Right forelimb (tissue), 1 donor: Measurements from ENCODE around the gene GSTM5.
"Not testable (repeated sequence)": the region's sequence is repeated elsewhere in the genome, so short reads cannot be mapped to it uniquely, and the experiment has no call there.

Source experiments
- DNase-seq: peaks from one replicate; pipeline ENCODE4 v3.0.0-alpha.2; 2018

The GSTM5 gene

GRCh38 chr1:109732390-109732881 is 20.4 kb downstream of the GSTM5 start:
- no peak for DNase-seq

GRCh38 chr1:109733236-109733870 is 21.3 kb downstream of the GSTM5 start:
- peak; percentile 6 for DNase-seq

- peak; percentile 90 for DNase-seq
Measured at GRCh38 chr1:109739738-109740614, 27.9 kb downstream of the GSTM5 start.

GRCh38 chr1:109740615-109741373 is 28.7 kb downstream of the GSTM5 start, which contains the start of gene GSTM3:
GSTM3 (minus strand) TSS chr1:109741038; CDS start chr1:109740287, 751 bp downstream.
- DNase-seq, result no peak

- DNase-seq, result not testable (repeated sequence)
Measured at GRCh38 chr1:109748311-109748710, 36.3 kb downstream of the GSTM5 start.

GRCh38 chr1:109749221-109749620 is 37.2 kb downstream of the GSTM5 start:
- no peak for DNase-seq

- no peak for DNase-seq
Measured at GRCh38 chr1:109750241-109750882, 38.3 kb downstream of the GSTM5 start.

- DNase-seq, result no peak
Measured at GRCh38 chr1:109750920-109751319, 38.9 kb downstream of the GSTM5 start.

GRCh38 chr1:109751531-109752260 is 39.6 kb downstream of the GSTM5 start:
- DNase-seq, result peak; percentile 38

GRCh38 chr1:109754738-109755137 is 42.7 kb downstream of the GSTM5 start:
- no peak for DNase-seq

- not testable (repeated sequence) for DNase-seq
Measured at GRCh38 chr1:109756325-109756724, 44.3 kb downstream of the GSTM5 start.

GRCh38 chr1:109756848-109757521 is 44.9 kb downstream of the GSTM5 start:
- DNase-seq, result no peak

GRCh38 chr1:109757936-109758786 is 46.1 kb downstream of the GSTM5 start:
- DNase-seq, result no peak

GRCh38 chr1:109759513-109760334 is 47.7 kb downstream of the GSTM5 start:
- DNase-seq, result no peak

GRCh38 chr1:109760581-109761226 is 48.7 kb downstream of the GSTM5 start:
- peak; percentile 31 for DNase-seq

- no peak for DNase-seq
Measured at GRCh38 chr1:109761227-109762038, 49.4 kb downstream of the GSTM5 start.

- DNase-seq, result no peak
Measured at GRCh38 chr1:109762039-109762585, 50.1 kb downstream of the GSTM5 start.
